AG09319 (cell line): ENCODE data around the gene TFF3.

Source experiments
- DNase-seq: peaks from one replicate; pipeline ENCODE4 v3.0.0-alpha.2; 2010; ENCODE audit warnings: low read depth; ENCODE audit errors: extremely low read depth
- TF ChIP-seq, protein P1 (sequence below): IDR thresholded peaks from 2 replicates; pipeline ENCODE4 v1.5.1; 2011; ENCODE audit warnings: low read depth, mild to moderate bottlenecking, inconsistent platforms, low read length, moderate library complexity

The TFF3 gene

DNA sequence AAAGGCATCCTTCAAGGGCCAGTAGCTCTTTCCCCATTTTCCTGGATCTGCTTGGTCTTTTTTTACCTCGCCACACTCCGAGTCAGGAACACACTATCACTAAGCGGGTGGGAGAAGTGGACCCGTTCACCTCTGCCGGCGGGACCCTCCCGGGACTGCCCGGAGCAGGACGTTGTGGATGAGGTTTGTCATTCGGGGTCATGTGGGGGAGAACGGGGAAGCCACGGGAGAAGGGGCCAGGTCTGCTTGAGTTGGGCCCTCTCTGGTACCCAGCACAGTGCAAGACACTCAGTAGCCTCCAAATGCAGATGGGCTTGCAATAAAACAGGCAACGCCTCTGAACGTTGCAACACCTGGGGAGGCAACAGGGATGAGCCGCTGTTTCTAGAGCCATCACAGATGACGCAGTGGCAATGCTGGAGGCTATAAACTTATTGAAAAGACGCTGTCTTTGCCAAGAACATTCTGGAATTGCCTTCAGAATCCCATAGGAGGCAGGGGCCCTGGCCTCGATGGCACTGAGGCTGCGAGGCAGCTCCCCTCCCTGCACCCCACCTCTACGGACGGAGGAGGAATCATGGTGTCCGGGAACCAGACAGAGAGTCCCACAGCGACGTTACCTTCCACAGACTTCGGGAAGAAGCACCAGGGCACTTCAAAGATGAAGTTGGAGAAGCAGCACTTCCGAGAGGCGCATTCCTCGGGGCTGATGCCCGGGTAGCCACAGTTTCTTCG is 31.8 kb upstream of the TFF3 start:
- DNase-seq, result no peak
- TF ChIP-seq, protein P1, sequence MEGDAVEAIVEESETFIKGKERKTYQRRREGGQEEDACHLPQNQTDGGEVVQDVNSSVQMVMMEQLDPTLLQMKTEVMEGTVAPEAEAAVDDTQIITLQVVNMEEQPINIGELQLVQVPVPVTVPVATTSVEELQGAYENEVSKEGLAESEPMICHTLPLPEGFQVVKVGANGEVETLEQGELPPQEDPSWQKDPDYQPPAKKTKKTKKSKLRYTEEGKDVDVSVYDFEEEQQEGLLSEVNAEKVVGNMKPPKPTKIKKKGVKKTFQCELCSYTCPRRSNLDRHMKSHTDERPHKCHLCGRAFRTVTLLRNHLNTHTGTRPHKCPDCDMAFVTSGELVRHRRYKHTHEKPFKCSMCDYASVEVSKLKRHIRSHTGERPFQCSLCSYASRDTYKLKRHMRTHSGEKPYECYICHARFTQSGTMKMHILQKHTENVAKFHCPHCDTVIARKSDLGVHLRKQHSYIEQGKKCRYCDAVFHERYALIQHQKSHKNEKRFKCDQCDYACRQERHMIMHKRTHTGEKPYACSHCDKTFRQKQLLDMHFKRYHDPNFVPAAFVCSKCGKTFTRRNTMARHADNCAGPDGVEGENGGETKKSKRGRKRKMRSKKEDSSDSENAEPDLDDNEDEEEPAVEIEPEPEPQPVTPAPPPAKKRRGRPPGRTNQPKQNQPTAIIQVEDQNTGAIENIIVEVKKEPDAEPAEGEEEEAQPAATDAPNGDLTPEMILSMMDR, result no peak

DNA sequence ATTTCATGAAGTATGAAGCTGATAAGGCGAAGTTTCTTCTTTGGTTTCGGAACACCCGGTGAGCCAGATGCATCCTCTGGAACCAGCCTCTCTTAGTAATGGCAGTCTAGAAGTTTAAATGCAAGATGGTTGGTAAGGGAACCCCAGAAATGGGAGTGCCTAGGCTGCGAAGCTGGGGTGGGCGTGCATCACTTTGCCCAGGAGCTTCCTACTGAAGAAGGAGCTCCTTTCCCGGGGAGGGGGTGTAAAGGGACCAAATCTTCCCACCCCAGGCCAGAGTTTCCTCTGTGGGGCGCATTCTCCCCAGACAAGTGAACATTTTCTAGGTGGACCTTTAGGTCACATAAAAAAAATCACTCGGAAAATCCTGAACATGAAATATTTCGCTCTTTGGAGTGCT is 31.2 kb upstream of the TFF3 start:
- TF ChIP-seq, protein P1, result no peak
- no peak for DNase-seq

DNA sequence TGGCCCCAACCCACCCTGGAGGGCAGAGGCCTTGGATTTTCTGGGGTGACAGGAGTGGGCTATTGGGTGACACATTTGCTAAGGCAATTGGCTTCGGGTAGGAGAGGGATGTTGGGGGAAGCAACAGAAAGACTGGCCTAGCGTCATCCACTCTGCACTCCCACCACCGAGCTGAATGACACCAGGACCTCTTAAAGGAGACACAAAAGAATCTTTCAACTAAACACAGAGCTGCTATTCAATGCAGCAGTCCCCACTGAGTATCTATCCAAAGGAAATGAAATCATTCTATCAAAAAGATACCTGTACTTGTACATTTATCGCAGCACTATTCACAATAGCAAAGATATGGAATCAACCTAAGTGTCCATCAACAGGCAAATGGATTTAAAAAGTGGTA is 29.4 kb upstream of the TFF3 start:
- DNase-seq, result no peak
- TF ChIP-seq, protein P1, result no peak

DNA sequence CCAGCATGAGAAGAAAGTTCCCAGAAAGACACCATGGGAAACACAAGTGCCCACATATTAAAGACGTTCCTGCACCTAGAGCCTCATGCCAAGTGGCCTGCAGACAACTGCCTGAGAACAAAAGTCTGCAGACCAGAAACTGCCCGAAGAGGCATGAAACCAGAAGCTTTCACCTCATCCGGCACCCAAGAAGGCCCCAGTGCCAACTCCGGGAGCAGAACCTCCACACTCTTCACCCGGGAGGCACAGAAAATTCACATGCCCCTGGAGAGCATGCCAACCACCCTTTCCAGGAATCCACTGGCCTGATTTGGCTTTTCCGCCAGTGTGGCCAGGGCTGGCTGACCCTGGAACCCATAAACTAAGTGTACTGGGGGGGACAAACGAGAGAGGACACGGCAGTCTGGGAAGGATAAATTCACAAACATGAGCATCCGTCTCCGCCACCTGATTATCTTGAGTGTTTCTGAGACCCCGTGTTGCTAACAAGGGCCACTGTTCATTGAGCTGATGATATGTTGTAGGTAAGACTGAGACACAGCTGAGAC is 28.8 kb upstream of the TFF3 start:
- DNase-seq, result no peak
- TF ChIP-seq, protein P1, result no peak

DNA sequence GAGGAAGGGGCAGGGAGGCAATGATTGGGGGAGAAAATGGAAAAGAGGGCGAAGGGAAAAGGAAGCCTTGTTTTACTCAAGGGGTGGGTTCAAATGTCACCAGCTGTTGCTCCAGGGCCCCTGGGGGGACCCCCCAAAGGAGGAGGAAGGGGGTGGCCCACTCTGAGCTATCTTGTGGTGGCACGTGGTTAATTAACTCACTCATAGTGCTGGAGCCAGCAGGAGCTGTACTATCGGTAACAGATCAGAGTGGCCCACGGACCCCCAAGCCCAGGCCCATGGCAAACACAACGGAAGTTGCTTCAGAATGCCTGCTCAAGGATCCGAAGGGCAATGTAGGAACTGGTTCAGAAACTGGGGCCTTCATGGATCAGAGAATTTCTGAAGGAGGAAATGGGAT is 28.3 kb upstream of the TFF3 start:
- TF ChIP-seq, protein P1, result no peak
- DNase-seq, result no peak

DNA sequence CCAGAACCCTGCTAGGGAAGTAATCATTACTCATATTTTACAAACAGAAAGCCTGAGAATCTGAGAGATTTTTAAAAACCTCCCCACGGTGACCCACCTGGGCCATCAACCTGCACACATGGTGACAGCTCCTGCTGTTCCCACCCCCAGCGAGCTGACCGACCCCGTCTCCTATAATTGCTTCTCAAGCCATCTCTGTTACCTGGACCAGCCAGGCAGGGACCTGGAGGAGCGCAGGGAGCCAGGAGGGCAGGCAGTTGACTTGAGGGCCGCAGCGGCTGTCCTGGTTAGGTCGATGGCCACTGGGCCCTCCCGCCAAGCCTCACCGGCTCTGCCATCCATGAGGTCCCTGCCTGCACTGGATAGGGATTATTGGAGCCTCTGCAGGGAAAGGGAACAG is 27.9 kb upstream of the TFF3 start:
- TF ChIP-seq, protein P1, result no peak
- no peak for DNase-seq

DNA sequence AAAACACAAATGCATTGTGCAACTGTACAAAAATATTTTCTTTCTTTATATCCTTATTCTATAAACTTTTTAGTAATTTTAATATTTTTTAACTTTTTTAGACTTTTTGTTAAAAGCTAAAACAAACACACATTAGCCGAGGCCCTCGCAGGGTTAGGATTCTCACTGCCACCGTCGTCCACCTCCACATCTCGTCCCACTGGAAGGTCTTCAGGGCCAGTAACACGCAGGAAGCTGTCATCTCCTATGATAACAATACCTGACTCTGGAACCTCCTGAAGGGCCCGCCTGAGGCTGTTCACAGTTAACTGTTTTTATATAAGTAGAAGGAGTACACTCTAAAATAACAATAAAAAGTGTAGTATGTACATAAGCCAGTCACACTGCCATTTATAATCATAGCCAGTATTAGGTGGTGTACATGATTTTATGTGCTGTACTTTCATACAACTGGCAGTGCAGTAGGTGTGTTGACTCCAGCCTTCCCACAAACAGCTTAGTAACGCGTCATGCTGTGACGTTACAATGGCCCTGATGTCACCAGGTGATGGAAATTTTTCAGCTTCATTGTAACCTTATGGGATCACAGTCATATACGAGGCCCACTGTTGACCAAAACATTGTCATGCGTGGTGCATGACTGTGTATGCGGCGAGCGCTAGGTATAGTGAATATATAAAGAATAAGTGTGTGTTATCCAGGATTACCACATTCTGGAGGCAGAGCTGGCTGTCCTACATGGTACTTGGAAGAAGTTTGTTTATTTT is 26.8 kb upstream of the TFF3 start:
- DNase-seq, result no peak
- TF ChIP-seq, protein P1, result no peak
